GM12878 (cell line): ENCODE results near the gene TMEM272. TPM values are rescaled to one million over a fixed set of nuclear protein-coding genes. Genes with fewer than 3 reads are reported as not detected.

Experiments used
- ATAC-seq: fragments of 200-7000 bp; cut with Tn5 transposase; 3 replicates; pipeline ENCODE4 v1.9.1; 2020; ENCODE audit warnings: mild to moderate bottlenecking, moderate library complexity
- BruUV-seq: library from RNA; stranded (reverse); fragments of 400-500 nt; replicated peaks from 2 replicates; lab custom pipeline; 2021; lab: Mats Ljungman, UMichigan
- CTCF ChIA-PET: fragments of 300-600 bp; sonication (Branson Sonifier 250); formaldehyde crosslinking; extraction: SDS; loops from one replicate; lab custom pipeline; 2021; ENCODE audit warnings: inconsistent platforms; lab: Yijun Ruan, JAX
- POLR2A ChIA-PET: fragments of 350-600 bp; formaldehyde crosslinking; extraction: SDS; loops from one replicate; lab custom pipeline; 2021; ENCODE audit warnings: inconsistent platforms; lab: Charles Lee
- RAD21 ChIA-PET: fragments of 300-600 bp; sonication (Branson Sonifier 250); formaldehyde crosslinking; loops from one replicate; lab custom pipeline; 2023; ENCODE audit warnings: antibody characterized with exemption; ENCODE audit not compliant: unreplicated experiment; lab: Charles Lee
- SMC1A ChIA-PET: fragments of 300-600 bp; sonication (Branson Sonifier 250); formaldehyde crosslinking; loops from one replicate; lab custom pipeline; 2023; ENCODE audit not compliant: unreplicated experiment, uncharacterized antibody; lab: Charles Lee
- DNase-seq: peaks from one replicate; pipeline ENCODE4 v3.0.0-alpha.2; 2011; ENCODE audit warnings: low read depth, low spot score
- FAIRE-seq: peaks from 3 replicates; lab custom pipeline; 2011; peaks lifted over from hg19 to GRCh38; lab: Jason Lieb, UNC
- H2AFZ ChIP-seq: 2 replicates; pipeline ENCODE4 v1.6.0; 2011; ENCODE audit warnings: low read depth, low read length, control low read depth; ENCODE audit not compliant: control insufficient read depth
- H3K27ac ChIP-seq: 2 replicates; pipeline ENCODE4 v1.5.1; 2011; ENCODE audit warnings: control low read depth; ENCODE audit not compliant: control insufficient read depth, insufficient read depth
- H3K27me3 ChIP-seq, 2 experiments: replicated peaks in 1 of 2; 2 replicates each; pipeline versions ENCODE4 v1.6.0 to v1.6.1; 2011; ENCODE audit warnings: low read length in 1 of 2; ENCODE audit not compliant: control insufficient read depth in 2 of 2, insufficient read depth in 2 of 2
- H3K36me3 ChIP-seq, 2 experiments: 2 replicates each; pipeline ENCODE4 v1.5.1; 2011; ENCODE audit warnings: low read length in 1 of 2; ENCODE audit not compliant: control insufficient read depth in 2 of 2, insufficient read depth in 2 of 2
- H3K4me1 ChIP-seq: 2 replicates; pipeline ENCODE4 v1.6.1; 2011; ENCODE audit warnings: mild to moderate bottlenecking, low read length, moderate library complexity, mixed read lengths; ENCODE audit not compliant: control insufficient read depth, insufficient read depth
- H3K4me2 ChIP-seq: 2 replicates; pipeline ENCODE4 v1.6.0; 2011; ENCODE audit warnings: control low read depth; ENCODE audit not compliant: control insufficient read depth, insufficient read depth
- H3K4me3 ChIP-seq: fragments of 200-600 bp; sonication (generic); 2 replicates; pipeline ENCODE4 v1.5.1; 2016
- H3K79me2 ChIP-seq: 2 replicates; pipeline ENCODE4 v1.6.0; 2011; ENCODE audit warnings: low read length; ENCODE audit not compliant: control insufficient read depth, insufficient read depth
- H3K9ac ChIP-seq: 2 replicates; pipeline ENCODE4 v1.8.0; 2011; ENCODE audit warnings: low read length, control low read depth, mixed read lengths; ENCODE audit not compliant: control insufficient read depth, insufficient read depth
- H3K9me3 ChIP-seq: replicated peaks from 3 replicates; pipeline ENCODE4 v1.5.1; 2011; ENCODE audit warnings: mild to moderate bottlenecking, low read length; ENCODE audit not compliant: control insufficient read depth, insufficient read depth
- H4K20me1 ChIP-seq: 2 replicates; pipeline ENCODE4 v1.6.0; 2011; ENCODE audit not compliant: control insufficient read depth, insufficient read depth
- BCLAF1 ChIP-seq: fragments of 450-650 bp; IDR thresholded peaks from 2 replicates; pipeline ENCODE4 v1.6.1; 2017; ENCODE audit warnings: antibody characterized with exemption, mild to moderate bottlenecking, moderate library complexity
- BMI1 ChIP-seq: fragments of 450-650 bp; IDR thresholded peaks from 2 replicates; pipeline ENCODE4 v1.6.1; 2016; ENCODE audit warnings: mild to moderate bottlenecking, moderate library complexity, borderline replicate concordance
- CREM ChIP-seq: IDR thresholded peaks from 2 replicates; pipeline ENCODE4 v1.6.1; 2014; ENCODE audit warnings: antibody characterized with exemption, low read depth
- E4F1 ChIP-seq: fragments of 450-650 bp; IDR thresholded peaks from 2 replicates; pipeline ENCODE4 v1.6.1; 2018; ENCODE audit warnings: borderline replicate concordance, mild to moderate bottlenecking; ENCODE audit not compliant: partially characterized antibody
- EP300 ChIP-seq, 2 experiments: fragments of 150-350 bp in 1 of 2; IDR thresholded peaks; 2 replicates each; pipeline ENCODE4 v1.6.1; 2011 to 2012; ENCODE audit warnings: low read depth in 2 of 2, low read length in 2 of 2, borderline replicate concordance in 1 of 2, improper control_type of control experiment in 1 of 2, inconsistent platforms in 1 of 2; ENCODE audit not compliant: control insufficient read depth in 1 of 2
- FOS ChIP-seq: IDR thresholded peaks from 3 replicates; pipeline ENCODE4 v1.6.1; 2011; ENCODE audit warnings: borderline replicate concordance; ENCODE audit not compliant: insufficient read length; ENCODE audit errors: extremely low read depth
- MYC ChIP-seq: IDR thresholded peaks from 2 replicates; pipeline ENCODE4 v1.6.1; 2011; ENCODE audit warnings: mild to moderate bottlenecking, low read length, moderate library complexity, inconsistent platforms; ENCODE audit not compliant: insufficient read depth, insufficient replicate concordance, insufficient read length, severe bottlenecking
- PBX3 ChIP-seq: IDR thresholded peaks from 2 replicates; pipeline ENCODE4 v1.6.1; 2011; ENCODE audit warnings: mild to moderate bottlenecking, low read depth, low read length, moderate library complexity; ENCODE audit not compliant: insufficient replicate concordance
- SIN3A ChIP-seq: IDR thresholded peaks from 2 replicates; pipeline ENCODE4 v1.6.1; 2012; ENCODE audit warnings: low read depth, low read length, improper control_type of control experiment
- SUPT20H ChIP-seq: IDR thresholded peaks from 2 replicates; pipeline ENCODE4 v1.6.1; 2011; ENCODE audit warnings: low read depth, mild to moderate bottlenecking, low read length, moderate library complexity, borderline replicate concordance; ENCODE audit not compliant: control insufficient read depth
- ZNF207 ChIP-seq: fragments of 450-650 bp; IDR thresholded peaks from 2 replicates; pipeline ENCODE4 v1.6.1; 2014; ENCODE audit warnings: antibody characterized with exemption, mild to moderate bottlenecking, borderline replicate concordance
- WGBS: methylation state at CpG from one replicate; pipeline ENCODE4 v1.1.6; 2016; ENCODE audit warnings: low lambda C conversion rate; ENCODE audit not compliant: insufficient replicate concordance, insufficient coverage; ENCODE audit errors: missing lambda C conversion rate; 5-methylcytosine and 5-hydroxymethylcytosine counted together
- in situ Hi-C: fragments of 300-500 bp; cut with MboI; formaldehyde crosslinking; loops from 9 replicates; pipeline ENCODE4 v1.14.3; 2018; ENCODE audit warnings: mixed read lengths
- intact Hi-C: fragments of 100-400 bp; cut with micrococcal nuclease; formaldehyde crosslinking; loops from one replicate; pipeline ENCODE4 v1.14.2; 2022; ENCODE audit not compliant: unreplicated experiment
- polyA plus RNA-seq, 11 experiments: library from polyadenylated mRNA; depleted of rRNA in 4 of 11; unstranded in 6 of 11; stranded (reverse) in 5 of 11; fragments of >200 nt; fragmentation: Nextera tagmentation in 4 of 11; fragmentation: Illumina TruSeq in 1 of 11; extraction: Ambion mirVana in 4 of 11; extraction: Trizol in 1 of 11; gene quantifications; 1 replicate in 1 of 11; 2 replicates in 10 of 11; pipeline versions ENCODE4 v1.2.1 to v1.2.3, GENCODE V29; 2011 to 2016; ENCODE audit warnings: inconsistent platforms in 2 of 11, missing spikeins in 2 of 11, low read depth in 1 of 11
- total RNA-seq, 4 experiments: library from RNA; depleted of rRNA in 3 of 4; stranded (reverse); fragments of >200 nt in 3 of 4; fragmentation: Illumina TruSeq in 1 of 4; extraction: Trizol in 1 of 4; gene quantifications; 2 replicates each; pipeline versions ENCODE4 v1.2.1 to v1.2.3, GENCODE V29; 2013 to 2021

The TMEM272 gene
- total and polyA plus RNA-seq, 10 of the 15 experiments (the other 5 are each of a cell fraction or from before 2014, with no cell fraction given) = 0.01 to 0.04 TPM; not detected in 8

- Histone ChIP-seq H3K4me1 (peaks cover 20% of the 10 kb centered on the region), H3K9ac (no peak overlapping the region), H3K4me3 (no peak overlapping the region), H3K27me3 (no peaks in the 10 kb centered on the region), H3K36me3 (no peaks in the 10 kb centered on the region), H3K27ac (no peak overlapping the region), H4K20me1 (no peaks in the 10 kb centered on the region), H3K79me2 (no peaks in the 10 kb centered on the region; the same call in 1 of the 2 replicates), H3K4me2 (no peak overlapping the region; the same call in 1 of the 2 replicates), H3K9me3 (no peaks in the 10 kb centered on the region), H2AFZ (no peak overlapping the region)
- DNase-seq = no peak
- BruUV-seq = no TSS peak
- ChIA-PET RAD21 (interaction anchor here (1.4 to 10.2 kb wide), 8 partner anchors 11 to 677 kb away, joined by 3 to 104 read pairs (median 6); partner anchors contain the start of gene INTS6), SMC1A (interaction anchor here (0.8 to 4.5 kb wide), 13 partner anchors 8 to 676 kb away, joined by 3 to 26 read pairs (median 4); no protein-coding TSS in a partner anchor), CTCF (interaction anchor here (1.0 to 8.9 kb wide), 9 partner anchors 8 to 677 kb away, joined by 3 to 152 read pairs (median 10); no protein-coding TSS in a partner anchor), POLR2A (no interaction called here)
- no peak for FAIRE-seq
- TF ChIP-seq FOS (no peak), BCLAF1 (no peak), E4F1 (no peak), MYC (no peak), ZNF207 (no peak), PBX3 (no peak), SIN3A (no peak), BMI1 (no peak), SUPT20H (no peak), CREM (no peak), EP300 (IDR thresholded peaks at IDR 0.05; ENCODE audit: borderline replicate concordance in 1 of 2, control insufficient read depth in 1 of 2, low read depth in 2 of 2, low read length in 2 of 2) (no peak)
- intact Hi-C loops (loop anchor here (2.0 kb wide), 1 partner anchor 217 kb away; the partner anchor contains the start of gene WDFY2), in situ Hi-C loops (no loop called here)
- WGBS = 80% methylated on average over 7 of the region's 7 CpGs
- ATAC-seq = no peak
These were observed 43.3 kb downstream of the TMEM272 start for GRCh38 chr13:51801631-51802099.
